Kidney tubule cell (primary cell): ENCODE measurements around the gene GAGE13.
"Not testable (repeated sequence)": the region's sequence is repeated elsewhere in the genome, so short reads cannot be mapped to it uniquely, and the experiment has no call there.

ENCODE experiments used
- DNase-seq: peaks from one replicate; pipeline ENCODE4 v3.0.0-alpha.2; 2018; ENCODE audit warnings: low spot score

GAGE13 gene

DNA sequence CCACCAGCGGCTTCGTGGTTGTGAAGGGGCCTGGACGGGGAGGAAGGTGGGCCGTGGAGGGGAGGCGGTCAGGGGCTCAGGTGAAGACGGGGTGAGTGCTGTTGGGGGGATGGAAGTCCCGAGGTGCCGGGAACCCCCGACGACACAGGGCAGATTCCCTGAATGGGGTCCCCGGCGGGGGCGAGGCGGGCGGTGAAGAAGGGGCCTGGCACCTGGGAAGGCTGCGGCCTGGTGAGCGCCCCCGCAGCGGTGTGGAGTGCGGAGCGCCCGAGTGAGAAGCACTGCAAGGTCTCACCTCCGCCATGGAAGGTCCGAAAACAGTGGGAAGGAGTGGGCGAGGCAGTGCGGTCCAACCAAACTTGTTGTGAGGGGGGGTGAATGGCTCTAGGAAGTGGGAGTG is 459 bp downstream of the GAGE13 start:
- DNase-seq = not testable (repeated sequence)

DNA sequence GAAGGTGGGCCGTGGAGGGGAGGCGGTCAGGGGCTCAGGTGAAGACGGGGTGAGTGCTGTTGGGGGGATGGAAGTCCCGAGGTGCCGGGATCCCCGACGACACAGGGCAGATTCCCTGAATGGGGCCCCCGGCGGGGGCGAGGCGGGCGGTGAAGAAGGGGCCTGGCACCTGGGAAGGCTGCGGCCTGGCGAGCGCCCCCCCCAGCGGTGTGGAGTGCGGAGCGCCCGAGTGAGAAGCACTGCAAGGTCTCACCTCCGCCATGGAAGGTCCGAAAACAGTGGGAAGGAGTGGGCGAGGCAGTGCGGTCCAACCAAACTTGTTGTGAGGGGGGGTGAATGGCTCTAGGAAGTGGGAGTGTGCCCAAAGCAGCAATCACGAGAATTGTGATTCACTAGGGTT is 10.1 kb downstream of the GAGE13 start:
- DNase-seq = not testable (repeated sequence)

DNA sequence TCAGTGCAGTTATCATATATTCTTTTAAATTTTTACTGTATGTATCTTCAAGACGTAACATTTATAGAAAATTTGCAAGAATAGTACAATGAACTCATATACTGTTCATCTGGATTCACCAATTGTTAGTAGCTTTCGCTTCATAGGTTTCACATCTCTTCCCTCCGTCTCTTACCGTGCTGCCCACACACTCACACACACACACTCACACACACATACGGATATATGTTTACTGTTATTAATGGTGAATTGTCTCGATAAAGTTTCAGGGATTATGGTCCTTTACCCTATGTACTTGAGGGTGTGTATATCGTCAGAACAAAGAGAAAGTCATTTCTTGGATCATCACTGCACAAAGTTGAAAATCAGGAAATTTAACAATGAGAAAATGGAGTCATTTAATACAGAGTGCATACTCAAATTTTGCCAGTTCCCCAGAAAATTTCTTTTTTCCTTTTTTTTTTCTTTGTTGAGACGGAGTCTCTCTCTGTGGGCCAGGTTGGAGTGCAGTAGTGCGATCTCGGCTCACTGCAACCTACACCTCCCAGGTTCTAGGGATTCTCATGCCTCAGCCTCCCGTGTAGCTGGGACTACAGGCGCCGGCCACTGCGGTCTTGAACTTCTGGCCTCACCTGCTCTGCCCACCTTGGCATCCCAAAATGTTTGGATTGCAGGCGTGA is 13.3 kb downstream of the GAGE13 start:
- DNase-seq = not testable (repeated sequence)

DNA sequence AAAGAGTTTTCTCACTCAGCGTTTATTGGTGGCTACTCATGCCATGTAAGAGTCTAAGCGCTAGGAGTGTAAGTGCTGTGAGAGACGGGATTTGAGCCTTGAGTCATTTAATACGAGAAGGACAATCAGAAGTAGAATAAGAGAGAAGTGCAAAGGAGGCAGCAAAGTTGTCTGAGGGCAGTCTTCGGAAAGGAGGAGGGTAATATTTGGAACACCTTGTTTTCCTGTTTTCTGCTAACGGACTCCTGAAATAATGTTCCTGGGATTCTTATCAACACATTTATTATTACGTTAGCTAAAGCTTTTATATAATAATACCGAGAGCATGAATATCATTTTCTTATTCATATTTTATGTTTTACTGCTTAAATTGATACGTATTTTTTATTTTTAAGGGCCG is 14.0 kb downstream of the GAGE13 start:
- DNase-seq = not testable (repeated sequence)

DNA sequence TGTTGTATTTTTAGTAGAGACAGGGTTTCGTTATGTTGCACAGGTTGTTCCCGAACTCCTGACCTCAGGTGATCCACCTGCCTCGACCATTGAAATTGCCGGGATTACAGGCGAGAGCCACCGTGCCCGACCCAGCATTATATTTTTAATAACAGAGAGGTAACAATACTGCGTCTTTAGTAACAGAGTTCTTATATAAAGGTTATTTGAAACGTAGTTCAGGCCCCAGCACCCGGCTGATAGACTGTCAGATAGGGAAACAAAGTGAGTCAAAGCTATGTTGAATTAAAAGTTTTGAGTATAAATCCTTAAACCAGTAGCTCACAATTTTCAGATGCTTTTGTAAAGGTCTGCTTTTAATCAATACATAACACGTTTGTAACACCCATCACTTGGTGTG is 14.8 kb downstream of the GAGE13 start:
- peak; percentile 29 for DNase-seq
